ENCODE results near the gene PHACTR1. TPM values are rescaled to one million over a fixed set of nuclear protein-coding genes. Genes with fewer than 3 reads are reported as not detected.

Gene PHACTR1
- total RNA-seq, 1 donor: 0.43 TPM

DNA sequence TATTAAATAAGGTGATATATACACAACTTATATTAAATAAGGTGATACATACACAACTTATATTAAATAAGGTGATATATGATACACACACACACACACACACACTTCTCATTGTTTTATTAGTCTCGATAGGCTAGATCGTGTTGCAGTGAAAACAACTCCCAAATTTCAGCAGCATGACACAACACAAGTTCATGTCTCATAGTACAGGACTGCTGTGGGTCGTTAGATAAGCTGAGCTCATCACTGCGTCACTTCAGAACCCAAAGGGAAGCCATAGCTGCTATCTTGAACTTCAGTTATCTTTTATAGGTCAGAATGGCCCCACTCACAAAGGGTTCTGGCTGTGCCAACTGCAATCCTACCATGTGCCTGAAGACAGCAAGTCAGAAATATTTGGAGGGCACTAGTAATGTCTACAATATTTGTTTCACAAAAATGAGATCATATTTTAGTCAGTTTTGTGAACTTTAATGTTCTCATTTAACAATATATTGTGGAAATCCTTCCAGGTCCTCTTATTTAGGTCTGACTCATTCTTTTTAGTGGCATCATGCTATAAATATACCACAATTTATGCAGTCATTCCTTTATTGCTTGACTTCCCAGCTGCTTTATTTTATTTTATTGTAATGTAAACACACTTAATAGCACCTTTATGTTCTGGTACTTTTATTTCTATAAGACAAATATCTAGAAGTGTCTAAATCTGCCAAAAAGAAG, 290.2 kb downstream of the PHACTR1 start:
- H3K4me3 ChIP-seq (ENCODE audit: low read depth, low read length): no peak overlapping the region
- TF ChIP-seq, protein P1, sequence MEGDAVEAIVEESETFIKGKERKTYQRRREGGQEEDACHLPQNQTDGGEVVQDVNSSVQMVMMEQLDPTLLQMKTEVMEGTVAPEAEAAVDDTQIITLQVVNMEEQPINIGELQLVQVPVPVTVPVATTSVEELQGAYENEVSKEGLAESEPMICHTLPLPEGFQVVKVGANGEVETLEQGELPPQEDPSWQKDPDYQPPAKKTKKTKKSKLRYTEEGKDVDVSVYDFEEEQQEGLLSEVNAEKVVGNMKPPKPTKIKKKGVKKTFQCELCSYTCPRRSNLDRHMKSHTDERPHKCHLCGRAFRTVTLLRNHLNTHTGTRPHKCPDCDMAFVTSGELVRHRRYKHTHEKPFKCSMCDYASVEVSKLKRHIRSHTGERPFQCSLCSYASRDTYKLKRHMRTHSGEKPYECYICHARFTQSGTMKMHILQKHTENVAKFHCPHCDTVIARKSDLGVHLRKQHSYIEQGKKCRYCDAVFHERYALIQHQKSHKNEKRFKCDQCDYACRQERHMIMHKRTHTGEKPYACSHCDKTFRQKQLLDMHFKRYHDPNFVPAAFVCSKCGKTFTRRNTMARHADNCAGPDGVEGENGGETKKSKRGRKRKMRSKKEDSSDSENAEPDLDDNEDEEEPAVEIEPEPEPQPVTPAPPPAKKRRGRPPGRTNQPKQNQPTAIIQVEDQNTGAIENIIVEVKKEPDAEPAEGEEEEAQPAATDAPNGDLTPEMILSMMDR (IDR thresholded peaks at IDR 0.05; ENCODE audit: insufficient read depth, low read depth, low read length): no peak

GRCh38 chr6:13007744-13008143, 291.2 kb downstream of the PHACTR1 start:
- TF ChIP-seq, protein P1 (IDR thresholded peaks at IDR 0.05; ENCODE audit: insufficient read depth, low read depth, low read length): no peak
- DNase-seq (ENCODE audit: low read depth): no peak
- H3K4me3 ChIP-seq (ENCODE audit: low read depth, low read length): no peak overlapping the region

More for the DNA sequence above, 290.2 kb downstream of the PHACTR1 start:
- no peak for DNase-seq (ENCODE audit: low read depth)

- no peak overlapping the region for H3K4me3 ChIP-seq (ENCODE audit: low read depth, low read length)
- no peak for DNase-seq (ENCODE audit: low read depth)
- TF ChIP-seq, protein P1 (IDR thresholded peaks at IDR 0.05; ENCODE audit: insufficient read depth, low read depth, low read length): no peak
Observed at GRCh38 chr6:13009031-13009430, 292.5 kb downstream of the PHACTR1 start.

GRCh38 chr6:13009461-13009860, 292.9 kb downstream of the PHACTR1 start:
- no peak overlapping the region for H3K4me3 ChIP-seq (ENCODE audit: low read depth, low read length)
- DNase-seq (ENCODE audit: low read depth): no peak
- TF ChIP-seq, protein P1 (IDR thresholded peaks at IDR 0.05; ENCODE audit: insufficient read depth, low read depth, low read length): no peak

DNA sequence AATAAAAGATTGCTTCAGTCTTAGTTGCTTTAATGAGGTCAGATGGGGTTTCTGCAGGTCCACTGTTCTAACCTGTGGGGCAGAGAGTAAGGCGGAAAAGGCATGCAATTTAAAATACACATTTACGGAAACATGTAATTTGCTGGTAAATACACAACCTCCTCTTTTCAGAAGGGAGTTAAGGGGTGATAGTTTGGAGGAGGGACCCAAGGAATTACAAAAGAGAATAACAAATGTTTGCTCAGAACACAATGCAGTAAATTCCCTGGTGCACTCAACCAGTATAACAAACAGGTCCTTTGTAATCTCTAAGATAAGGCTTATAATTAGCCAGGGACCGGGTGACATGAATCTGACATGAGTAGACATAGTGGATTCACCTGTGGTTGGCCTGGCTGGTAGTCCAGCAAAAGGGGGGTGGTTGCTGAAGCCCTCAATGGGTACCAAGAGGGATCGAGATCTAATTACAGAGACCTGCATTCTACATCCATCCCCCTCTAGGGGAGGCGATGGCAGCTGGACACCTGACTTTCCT, 295.1 kb downstream of the PHACTR1 start:
- TF ChIP-seq, protein P1 (IDR thresholded peaks at IDR 0.05; ENCODE audit: insufficient read depth, low read depth, low read length): no peak
- H3K4me3 ChIP-seq (ENCODE audit: low read depth, low read length): no peak overlapping the region
- no peak for DNase-seq (ENCODE audit: low read depth)

DNA sequence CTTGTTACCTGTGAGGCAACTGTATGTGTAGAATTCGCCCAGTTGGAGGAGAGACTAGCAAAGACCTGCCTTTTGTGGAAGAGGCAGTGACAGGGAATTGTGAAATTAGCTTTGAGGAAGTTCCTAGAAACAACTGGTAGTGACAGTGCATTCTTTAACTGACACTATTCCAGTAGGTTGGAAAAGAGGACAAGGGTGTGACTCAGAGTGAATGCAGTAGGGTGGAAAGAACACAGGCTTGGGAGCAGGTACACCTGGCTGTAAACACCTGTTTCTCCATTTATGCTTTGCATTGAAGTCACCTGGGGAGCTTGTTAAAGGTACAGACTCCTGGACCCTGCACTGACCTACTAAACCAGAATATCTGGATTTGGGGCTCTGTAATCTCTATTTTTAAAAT, 295.7 kb downstream of the PHACTR1 start:
- TF ChIP-seq, protein P1 (IDR thresholded peaks at IDR 0.05; ENCODE audit: insufficient read depth, low read depth, low read length): no peak
- no peak for DNase-seq (ENCODE audit: low read depth)

More for the DNA sequence above, 295.7 kb downstream of the PHACTR1 start:
- H3K4me3 ChIP-seq (ENCODE audit: low read depth, low read length): no peak overlapping the region
